T-helper 9 cell (primary cell): ENCODE results near the gene MPND.
A peak's percentile ranks its signal among the peaks of the same experiment; 100 is the strongest.

Experiments
- DNase-seq: peaks from one replicate; pipeline ENCODE4 v3.0.0-alpha.2; 2020

The MPND gene

GRCh38 chr19:4350726-4351125 lies 7.4 kb downstream of the MPND start:
- DNase-seq: no peak

DNA sequence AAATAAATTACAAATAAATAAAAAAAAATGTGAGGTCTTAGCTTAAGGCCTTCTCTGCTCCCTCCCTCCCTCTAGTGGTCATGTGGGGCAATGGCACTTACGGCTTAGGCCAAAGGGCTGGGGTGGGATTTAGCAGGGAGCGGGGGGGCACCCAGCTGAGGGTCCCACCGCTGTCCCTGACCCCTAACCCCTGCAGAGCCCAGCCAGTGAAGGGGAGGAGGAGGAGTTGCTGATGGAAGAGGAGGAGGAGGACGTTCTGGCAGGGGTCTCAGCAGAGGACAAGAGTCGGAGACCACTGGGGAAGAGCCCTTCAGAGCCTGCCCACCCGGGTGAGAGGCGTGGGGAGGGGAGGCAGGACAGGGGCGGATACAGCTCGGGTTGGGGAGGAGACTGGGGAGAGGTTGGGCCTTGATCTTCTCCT lies 9.3 kb downstream of the MPND start:
- peak; percentile 49 for DNase-seq

DNA sequence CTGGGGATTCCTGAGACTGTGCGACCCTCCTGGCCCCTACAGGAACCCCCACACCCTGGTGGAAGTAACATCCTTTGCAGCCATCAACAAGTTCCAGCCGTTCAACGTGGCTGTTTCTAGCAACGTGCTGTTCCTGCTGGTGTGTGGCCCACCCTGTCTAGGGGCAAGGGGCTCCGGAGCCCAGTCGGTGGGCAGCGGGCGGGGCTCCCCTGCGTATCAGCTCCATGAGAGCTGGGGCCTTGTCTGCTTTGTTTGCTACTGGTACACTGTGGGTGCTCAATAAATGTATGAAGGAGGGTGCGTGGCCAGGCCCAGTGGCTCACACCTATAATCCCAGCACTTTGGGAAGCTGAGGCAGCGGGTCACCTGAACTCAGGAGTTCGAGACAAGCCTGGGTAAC lies 10.9 kb downstream of the MPND start:
- no peak for DNase-seq

DNA sequence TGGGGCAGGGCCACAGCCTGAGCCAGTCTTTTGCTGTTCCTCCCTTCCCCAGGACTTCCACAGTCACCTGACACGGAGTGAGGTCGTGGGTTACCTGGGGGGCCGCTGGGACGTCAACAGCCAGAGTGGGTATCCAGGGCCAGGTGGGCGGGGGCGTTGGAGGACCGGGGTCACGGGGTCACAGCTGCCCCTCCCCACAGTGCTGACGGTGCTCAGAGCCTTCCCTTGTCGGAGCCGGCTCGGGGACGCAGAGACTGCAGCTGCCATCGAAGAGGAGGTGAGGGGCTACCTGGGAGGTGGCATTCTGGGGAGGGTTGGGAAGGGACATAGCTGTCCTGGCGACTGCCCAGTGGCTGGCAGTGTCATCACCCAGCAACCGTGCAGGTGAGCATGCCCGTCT lies 11.5 kb downstream of the MPND start:
- DNase-seq: no peak

- DNase-seq: no peak
Observed at GRCh38 chr19:4357095-4357797, 13.9 kb downstream of the MPND start.

DNA sequence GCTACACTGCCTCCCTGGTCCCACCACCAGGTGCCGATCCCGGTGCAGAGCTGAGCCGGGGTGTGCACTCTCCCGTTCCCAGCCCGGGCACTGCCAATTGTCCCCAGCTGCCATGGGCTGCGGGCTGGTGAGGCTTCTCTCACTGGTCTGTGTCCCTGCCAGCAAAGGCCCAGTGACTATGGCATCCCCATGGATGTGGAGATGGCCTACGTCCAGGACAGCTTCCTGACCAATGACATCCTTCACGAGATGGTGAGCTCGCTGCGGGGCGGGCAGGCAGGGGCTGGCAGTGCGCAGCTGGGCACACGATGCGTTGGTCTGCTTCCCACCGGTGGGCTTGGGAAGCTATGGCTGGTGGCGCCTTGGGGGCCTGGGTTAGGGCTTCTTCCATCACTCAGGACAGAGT lies 14.6 kb downstream of the MPND start:
- no peak for DNase-seq

DNA sequence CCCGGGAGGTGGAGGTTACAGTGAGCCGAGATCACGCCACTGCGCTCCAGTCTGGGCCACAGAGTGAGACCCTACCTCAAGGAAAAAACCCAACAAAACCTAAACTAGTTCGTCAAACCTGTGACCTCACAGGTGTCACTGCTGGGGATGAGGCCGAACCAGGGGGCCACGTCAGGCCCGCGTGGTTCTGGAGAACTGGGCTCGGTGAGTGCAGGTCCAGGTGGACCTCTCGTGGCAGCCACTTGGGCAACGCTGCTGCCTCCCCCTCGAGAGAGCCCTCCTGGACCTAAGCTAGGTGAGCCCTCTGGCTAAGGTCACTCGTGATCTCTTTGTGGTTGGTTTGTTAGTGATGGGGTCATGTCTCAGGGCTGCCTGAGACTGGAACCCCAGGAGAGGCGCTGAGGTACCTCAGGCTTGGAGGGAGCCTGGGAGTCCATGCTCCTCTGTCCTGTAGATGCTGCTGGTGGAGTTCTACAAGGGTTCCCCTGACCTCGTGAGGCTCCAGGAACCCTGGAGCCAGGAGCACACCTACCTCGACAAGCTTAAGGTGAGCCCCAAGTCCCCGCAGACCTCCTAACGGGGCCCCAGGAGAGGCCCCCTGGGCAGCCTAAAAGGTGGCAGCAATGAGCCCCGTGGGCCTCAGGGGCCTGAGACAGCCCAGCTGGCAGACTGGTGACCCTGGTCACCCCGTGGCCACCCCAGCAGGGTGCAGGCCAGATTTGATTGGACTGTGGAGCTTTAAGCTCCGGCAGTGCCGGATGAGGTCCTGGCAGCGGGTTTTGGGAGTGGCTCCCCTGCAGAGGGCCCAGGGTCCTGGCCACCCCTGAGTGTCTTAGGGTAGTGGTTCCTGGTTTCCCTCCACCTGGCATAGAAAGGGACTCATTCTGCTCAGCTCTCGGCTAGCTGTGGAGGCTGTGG lies 15.6 kb downstream of the MPND start:
- no peak for DNase-seq

DNA sequence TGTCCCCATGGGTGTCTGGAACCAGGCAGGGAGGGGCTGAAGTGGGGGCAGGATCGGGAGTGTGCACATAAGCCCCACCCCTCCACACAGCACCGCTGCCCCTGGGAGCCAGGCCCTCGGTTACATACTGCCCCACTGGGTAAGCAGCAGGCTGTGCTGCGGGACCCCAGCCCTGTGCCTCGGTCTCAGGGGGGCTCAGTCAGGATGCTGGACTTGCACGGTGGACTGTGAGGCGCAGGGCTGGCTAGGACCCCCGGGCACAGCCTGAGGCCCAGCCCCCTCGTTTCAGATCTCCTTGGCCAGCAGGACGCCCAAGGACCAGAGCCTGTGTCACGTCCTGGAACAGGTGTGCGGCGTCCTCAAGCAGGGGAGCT lies 16.3 kb downstream of the MPND start:
- DNase-seq: no peak

- DNase-seq: no peak
Observed at GRCh38 chr19:4360081-4360569, 16.8 kb downstream of the MPND start.

GRCh38 chr19:4360641-4361151 lies 17.3 kb downstream of the MPND start:
- DNase-seq: no peak

DNA sequence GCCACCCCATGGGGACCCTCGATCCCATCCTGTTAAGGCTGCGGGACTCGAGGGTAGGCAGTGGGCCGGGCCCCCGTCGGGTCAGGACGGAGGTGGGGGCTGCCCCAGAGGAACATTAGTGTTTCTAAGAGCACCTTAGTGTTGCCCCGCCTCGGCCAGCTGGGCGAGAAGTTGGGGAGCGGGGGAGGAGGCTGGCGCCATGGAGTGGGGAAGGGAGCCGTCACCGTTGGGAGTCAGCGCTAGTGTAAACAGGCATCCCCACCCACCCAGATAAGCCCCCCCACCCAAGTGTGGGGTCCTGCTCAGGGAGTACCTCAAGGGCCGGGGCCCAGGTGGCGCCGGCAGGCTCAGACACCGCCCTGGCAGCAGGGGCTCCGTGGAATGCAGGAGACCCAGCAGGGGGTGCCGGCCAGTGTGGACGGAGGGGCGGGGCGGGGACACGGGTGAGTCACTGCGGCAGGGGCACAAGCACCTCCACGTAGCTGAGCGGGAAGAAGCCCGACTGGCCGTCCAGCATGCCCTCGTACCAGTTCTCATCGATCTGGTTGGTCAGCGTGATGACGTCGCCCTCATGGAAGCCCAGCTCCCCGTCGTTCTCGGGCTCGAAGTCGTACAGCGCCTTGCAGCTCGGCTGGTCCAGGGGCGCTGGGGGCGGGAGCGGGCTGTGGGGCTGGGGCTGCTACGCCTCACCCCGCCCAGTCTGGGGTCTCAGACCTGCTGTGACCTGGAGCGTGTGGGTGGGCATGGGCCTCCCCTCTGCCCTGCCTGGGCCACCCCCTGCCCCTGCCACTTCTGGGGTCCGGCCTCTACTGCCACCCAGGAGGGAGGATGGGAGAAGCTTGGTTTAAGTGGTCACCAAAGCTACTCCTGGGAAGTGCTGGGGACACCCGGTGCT lies 18.0 kb downstream of the MPND start:
- DNase-seq: no peak

DNA sequence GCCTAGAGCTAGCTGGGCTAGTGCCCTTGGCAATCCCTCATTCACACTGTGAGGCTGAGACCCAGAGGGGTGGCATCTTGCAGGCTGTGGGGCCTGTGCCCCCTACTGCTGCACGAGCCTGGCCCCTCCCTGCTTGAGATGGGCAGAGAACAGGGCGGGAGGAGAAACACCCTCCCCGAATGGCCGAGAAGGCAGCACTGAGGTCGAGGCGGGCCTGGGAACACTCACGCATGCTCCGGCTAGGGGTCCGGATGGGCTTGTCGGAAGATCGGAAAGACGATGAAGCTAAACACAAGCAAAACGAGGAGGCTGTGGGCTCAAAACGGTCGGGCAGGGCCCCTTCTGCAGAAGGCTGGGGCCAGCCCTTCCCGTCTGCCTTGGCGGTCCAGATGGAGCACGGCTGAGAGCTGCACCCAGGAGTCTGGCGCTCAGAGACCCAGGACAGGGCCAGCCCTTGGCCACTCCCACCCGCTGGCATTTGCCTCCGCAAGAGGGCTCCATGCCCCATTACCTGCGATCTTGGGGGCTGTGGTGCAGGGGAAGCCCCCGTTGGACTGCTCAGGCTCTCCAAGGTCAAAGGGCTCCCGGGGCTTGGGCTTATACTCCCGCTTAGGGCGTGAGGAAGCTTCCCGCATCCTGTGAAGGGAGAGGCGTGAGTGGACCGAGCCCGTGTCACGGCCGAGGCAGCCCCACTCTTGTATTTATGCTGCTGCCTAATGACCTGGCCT lies 18.9 kb downstream of the MPND start:
- no peak for DNase-seq

DNA sequence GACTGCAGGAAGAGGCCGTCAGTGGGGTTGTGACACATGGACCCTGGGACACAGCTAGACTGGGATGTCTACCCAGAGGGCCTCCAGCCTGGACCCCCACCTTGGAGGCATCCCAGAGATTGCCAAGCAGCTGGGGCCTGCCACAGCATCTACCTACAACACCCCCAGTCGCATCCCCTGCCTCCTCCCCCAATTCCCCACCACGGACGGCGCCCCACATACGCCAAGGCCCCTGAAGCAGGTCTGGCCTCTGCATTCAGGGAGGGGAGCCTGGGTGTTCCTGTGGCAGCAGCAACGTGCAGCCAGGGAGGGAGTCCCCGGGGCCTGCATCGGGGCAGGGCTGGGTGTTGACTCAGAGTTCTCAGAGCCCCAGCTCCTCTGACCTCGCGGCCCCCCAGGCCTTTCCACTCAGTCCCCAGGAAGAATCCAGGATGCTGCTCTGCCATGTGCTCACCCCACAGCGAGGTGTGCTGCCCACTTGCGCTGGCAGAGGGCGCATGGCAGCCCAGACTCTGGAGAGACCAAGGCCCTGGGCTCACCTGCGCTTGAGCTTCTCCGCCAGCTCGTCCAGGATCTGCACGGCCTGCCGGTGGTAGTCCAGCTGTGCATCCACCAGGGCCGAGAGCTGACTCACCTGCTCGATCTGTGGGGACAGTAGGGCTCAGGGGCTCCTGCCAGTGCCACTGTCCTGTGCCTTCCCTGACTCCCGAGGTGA lies 19.6 kb downstream of the MPND start:
- no peak for DNase-seq

DNA sequence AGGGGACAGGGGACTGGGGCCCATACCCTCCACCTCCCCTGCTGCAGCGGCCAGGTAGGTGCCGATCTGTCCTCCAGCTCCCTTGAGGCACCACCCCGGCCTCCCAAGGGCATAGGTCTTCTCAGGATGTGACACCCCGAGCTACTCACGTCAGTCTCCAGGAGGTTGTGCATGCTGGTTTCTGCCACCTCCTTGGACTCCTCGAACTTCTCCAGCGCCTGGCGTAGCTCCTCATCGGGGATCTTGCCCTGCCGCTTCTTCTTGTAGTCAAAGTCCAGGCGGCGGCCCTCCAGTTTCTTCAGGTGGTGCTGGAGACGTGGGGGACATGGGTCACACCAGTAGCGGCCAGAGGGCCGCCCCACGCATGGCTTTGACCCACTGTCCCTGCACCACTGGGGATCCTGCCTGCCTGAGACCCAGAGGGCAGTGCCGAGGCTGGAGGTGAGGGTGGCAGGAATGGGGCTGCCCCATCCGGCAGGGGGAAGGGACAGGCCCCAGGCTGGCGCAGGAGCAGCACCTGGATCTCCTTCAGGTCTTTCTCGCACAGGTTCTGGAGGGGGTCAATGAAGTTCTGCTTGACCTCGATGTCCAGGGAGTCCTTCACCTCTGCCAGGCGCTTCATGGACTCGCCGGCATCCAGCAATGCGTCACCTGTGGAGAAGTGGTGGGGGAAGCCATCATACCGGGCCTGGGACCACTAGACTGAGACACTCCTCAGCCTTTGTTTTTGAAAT lies 20.4 kb downstream of the MPND start:
- no peak for DNase-seq

- DNase-seq: no peak
Observed at GRCh38 chr19:4365341-4365740, 22.0 kb downstream of the MPND start.

GRCh38 chr19:4365791-4366665 lies 22.7 kb downstream of the MPND start:
- DNase-seq: no peak

DNA sequence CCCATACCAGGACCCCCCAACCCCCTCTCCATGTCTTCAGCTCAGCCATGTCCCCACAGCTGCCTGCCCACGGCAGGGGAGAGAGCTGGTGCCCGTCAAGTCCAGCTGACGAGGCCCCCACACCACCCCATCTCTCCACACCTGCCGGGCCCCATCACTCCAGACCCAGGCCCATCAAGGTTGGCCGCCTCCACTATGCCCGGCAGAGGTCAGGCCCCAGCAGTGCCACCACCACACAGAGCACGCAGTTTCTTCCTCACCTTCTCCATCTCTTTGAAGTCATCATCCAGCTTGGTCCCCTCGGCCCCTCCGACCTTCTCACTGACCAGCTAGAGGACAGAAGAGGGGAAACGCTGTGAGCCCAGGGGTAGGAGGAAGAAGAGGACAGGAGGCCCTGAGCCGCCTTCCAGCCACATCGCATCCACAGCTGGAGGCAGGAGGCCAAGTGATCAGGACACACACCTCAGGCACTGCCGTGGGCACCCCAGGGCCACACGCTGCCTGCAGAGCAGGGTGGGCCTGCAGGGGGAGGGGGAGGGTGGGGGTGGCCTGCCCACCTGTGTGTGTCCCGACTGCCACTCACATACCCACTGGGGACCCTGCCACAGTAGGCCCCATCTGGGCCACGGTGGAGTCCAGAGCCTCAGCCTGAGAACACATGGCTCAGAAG lies 23.4 kb downstream of the MPND start:
- DNase-seq: no peak

DNA sequence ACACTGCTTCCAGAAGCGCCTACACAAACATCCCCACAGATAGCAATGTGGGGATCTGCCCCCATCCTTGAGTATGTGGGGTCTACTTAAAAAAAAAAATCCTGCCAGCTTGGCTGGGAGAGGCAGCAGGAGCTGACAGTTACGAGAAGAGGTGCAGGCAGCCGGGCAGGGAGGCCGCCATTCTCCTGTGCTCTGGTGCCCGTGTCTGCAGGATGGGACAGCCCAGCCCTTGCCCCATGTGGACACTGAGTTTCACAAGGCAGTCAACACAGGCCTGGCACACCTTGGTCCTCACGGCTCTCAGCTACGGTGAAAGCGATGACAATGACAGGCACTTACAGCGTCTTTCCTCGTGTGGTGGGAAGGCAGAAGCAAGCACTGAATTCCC lies 24.0 kb downstream of the MPND start:
- DNase-seq: no peak

- DNase-seq: no peak
Observed at GRCh38 chr19:4367781-4368127, 24.4 kb downstream of the MPND start.
